GM12801 (cell line): ENCODE results near the gene GREB1.

ENCODE experiments used
- TF ChIP-seq, protein P1 (sequence below): IDR thresholded peaks from one replicate; pipeline ENCODE4 v1.5.1; 2011; ENCODE audit warnings: control low read depth; ENCODE audit not compliant: insufficient read length; ENCODE audit errors: extremely low read depth

The GREB1 gene

DNA sequence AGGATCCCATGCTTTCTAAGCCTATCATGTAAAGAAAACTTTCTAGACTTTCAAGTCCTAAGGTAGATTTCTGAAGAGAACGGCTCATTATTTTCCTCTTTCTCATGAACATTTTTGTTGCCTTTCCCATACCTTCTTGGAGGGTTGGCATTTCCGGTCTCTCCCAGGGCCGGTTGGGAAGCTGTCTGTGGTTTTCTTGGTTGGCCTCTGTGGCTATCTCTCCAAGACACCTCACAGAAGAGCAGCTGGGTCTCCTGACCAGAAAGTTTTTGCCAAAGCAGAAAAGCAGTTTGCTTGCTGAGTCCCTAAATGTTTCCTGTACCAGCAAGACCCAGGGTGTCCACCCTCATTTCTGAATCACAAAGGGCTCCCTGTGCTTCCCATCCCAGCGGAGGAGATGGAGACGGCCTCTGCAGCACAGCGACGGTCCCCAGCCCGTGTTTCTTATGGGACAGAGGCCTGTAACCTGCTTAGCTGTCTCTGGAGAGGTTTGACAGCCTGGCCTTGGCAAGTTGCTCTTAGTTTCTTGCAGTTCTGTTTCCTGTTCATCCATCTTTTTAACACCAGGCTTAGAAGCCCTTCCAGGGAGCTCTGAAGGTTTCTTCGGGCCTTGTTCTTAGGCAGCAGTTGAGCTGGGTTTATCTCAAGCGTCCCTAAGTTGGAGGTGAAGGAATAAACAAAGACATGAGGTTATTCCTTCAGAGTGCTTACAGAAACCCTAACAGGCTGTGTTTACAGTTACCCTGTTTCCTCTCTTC lies 39.8 kb downstream of the GREB1 start:
- TF ChIP-seq, protein P1, sequence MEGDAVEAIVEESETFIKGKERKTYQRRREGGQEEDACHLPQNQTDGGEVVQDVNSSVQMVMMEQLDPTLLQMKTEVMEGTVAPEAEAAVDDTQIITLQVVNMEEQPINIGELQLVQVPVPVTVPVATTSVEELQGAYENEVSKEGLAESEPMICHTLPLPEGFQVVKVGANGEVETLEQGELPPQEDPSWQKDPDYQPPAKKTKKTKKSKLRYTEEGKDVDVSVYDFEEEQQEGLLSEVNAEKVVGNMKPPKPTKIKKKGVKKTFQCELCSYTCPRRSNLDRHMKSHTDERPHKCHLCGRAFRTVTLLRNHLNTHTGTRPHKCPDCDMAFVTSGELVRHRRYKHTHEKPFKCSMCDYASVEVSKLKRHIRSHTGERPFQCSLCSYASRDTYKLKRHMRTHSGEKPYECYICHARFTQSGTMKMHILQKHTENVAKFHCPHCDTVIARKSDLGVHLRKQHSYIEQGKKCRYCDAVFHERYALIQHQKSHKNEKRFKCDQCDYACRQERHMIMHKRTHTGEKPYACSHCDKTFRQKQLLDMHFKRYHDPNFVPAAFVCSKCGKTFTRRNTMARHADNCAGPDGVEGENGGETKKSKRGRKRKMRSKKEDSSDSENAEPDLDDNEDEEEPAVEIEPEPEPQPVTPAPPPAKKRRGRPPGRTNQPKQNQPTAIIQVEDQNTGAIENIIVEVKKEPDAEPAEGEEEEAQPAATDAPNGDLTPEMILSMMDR, result no peak

DNA sequence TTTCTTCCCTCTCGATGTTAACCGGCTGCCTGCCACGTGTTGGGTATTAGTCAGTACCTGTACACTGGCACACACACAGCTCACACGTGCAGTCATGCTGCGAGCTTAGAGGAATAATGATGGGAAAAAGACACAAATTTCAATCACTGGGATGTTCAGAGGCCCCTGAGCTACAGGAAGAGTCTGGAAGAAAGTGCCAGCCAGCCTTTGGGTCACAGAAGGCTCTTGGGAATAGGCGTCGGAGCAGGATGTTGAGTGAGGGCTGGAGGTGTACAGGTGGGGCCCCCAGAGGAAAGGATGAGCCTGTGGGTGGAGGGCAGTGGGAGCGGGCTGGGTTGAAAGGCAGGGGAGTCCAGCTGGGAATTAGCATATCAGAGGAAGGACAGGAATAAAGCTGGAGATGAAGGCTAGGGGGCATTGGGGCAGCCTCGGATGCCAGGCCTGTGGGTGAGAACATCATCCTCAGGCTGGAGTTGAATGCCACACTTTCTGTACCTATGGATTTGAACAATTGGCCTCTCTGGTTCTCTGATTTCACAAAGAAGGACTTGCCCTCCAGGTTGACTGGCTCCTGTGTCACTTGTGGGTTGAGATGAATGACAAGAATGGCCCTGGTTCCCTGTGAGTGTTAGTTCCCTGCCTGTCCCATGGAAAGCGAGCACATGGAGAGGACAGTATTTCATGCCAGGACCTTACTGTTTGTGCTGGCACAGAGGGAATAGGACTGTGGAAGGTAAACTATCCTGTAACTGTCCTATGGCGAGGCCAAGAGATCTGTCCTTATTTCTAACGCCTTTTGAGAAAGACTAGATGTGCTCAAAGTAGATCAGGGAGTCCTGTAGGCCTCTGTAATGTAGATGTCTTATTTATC lies 40.6 kb downstream of the GREB1 start:
- TF ChIP-seq, protein P1, result no peak

DNA sequence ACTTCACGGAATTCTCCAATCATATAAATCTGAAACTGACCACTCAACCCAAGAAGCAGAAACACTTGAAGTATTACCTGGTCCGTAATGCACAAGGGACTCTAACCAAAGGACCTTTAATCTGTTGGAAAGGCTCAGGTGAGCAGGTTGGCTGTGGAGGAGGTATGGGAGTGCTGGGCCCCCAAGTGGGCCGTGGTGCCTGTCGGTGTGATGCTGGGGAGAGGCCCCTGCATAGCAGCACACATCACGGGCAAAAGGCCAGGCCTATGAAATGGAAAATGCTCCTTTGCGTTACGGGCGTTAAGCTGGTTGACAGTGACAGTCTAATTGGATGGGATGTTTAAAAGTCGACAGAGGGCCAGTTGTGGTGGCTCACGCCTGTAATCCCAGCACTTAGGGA lies 42.6 kb downstream of the GREB1 start:
- TF ChIP-seq, protein P1, result no peak

DNA sequence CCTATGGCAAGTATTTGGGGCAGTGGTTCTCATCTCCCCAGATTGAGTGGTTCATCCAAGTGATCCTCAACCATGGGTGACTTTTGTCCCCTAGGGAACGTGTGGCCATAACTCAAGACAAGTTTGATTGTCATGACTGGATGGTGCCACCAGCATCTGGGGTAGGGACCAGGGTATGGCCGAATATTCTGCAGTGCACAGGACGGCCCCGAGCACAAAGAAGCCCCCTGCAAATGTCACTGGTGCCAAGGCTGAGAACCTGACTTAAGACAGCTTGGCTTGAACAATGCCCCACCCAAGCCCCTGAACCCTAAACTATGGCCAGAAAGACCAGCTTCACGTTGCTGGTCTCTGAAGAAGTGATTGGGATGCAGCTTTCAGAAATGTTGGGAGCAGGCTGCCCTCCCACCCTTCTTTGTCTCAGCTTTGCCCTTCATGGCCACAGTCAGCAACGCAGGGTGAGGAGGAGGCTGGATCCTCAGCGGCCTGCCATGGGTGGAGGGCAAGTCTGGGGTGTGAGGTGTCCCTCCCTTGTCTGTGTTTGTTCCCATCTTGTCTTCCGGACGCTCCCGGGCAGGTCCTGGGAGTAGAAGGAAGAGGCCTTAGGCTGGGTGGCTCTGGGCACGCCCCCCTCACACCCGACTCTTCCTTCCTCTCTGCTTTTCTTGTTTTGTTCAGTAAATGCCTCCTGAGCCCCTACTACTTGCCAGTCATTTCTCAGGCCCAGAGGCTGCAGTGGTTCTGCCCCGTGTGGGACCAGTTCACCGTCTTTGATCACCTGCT lies 43.4 kb downstream of the GREB1 start:
- TF ChIP-seq, protein P1, result no peak

DNA sequence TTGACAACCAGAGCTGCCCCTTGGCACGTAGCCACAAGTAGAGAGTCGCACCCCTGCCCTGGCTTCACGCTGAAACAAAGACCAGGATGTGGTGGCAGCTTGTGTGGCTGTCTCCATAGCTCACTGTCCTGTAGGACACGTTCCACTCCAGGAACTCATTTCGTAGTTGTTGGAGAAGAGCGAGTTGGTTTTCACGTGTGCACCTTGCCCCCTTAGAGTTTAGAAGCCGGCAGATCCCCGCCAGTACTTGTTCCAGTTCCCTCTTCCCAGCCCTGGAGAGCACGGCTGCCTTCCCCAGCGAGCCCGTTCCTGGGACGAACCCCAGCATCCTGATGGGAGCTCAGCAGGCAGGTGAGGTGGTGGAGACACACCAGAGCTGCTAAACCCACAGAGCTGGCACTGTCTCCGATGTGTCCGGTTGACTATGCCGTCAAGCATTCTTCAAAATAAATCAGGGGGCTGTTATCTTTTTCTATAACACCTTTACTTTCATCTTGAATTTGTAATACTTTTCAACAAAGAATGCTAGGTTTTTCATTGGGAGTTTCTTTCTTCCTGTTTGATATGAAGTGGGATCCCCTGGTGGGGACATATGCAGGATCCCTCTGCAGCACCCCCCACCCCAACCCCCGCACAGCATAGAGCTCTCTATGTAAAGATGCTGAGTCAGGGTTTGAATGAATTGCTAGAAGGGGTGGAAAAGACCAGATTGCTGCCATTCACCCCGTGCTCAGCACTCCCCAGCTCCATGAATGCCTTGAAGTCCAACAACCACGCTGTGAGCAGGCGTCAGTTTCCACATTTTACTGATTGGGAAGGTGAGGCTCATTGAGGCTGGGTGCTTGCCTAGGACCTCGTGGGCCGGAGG lies 44.5 kb downstream of the GREB1 start:
- TF ChIP-seq, protein P1, result no peak

DNA sequence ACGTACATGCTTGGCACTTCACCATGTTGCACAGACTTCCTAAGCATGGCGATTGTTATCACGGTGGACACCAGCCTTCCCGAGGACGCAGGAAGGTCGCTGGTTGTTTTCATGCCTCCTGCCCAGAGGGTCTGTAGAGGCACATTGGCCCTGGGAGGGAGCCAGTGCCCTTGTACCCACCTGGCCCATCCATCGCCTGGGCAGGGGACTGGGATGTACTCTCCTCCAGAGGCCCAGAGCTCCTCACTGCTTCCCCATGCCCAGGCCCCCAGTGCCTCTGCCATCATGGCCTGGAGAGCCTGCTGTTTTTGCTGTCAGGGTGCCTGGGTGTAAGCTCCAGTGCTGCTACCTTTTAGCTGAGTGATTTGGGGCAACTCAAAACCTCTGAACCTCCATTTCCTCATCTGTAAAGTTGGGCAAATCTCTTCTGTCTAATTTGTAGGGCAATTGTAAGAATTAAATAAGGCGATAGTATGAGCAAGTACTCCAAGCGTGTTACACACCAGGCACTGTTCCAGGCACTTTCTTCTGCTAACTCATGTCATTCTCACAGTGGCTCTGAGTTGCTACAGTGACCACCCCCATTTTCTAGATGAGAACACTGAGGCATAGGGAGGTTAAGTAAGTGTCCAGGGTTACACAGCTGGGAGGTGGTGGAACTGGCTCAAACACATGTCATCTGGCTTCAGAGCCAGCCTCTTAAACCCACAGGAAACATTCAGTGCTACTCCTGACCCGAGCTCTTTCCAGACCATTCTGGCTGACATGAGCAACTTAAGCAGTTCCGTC lies 45.3 kb downstream of the GREB1 start:
- TF ChIP-seq, protein P1, result no peak
